H9 (cell line): ENCODE measurements around the gene TSSC4. TPM values are rescaled to one million over a fixed set of nuclear protein-coding genes. Genes with fewer than 3 reads are reported as not detected.

Experiments used
- DNase-seq: peaks from one replicate; pipeline ENCODE4 v3.0.0-alpha.2; 2017
- H2AFZ ChIP-seq: one replicate; pipeline ENCODE4 v1.6.1; 2013; ENCODE audit warnings: mild to moderate bottlenecking, low read length, control low read depth, moderate library complexity
- H2AK5ac ChIP-seq: 2 replicates; pipeline ENCODE4 v1.6.1; 2013; ENCODE audit warnings: low read length, control low read depth, mixed read lengths; ENCODE audit not compliant: insufficient read length
- H2BK120ac ChIP-seq: one replicate; pipeline ENCODE4 v1.6.1; 2013; ENCODE audit warnings: low read depth, mild to moderate bottlenecking, low read length, control low read depth, inconsistent platforms; ENCODE audit not compliant: poor library complexity, severe bottlenecking
- H2BK12ac ChIP-seq: 2 replicates; pipeline ENCODE4 v1.6.1; 2013; ENCODE audit warnings: low read length, control low read depth, mixed read lengths, low read depth; ENCODE audit not compliant: insufficient read length
- H2BK15ac ChIP-seq: 2 replicates; pipeline ENCODE4 v1.6.1; 2013; ENCODE audit warnings: low read depth, low read length, control low read depth
- H2BK20ac ChIP-seq: one replicate; pipeline ENCODE4 v1.6.1; 2013; ENCODE audit warnings: low read depth, mild to moderate bottlenecking, low read length, control low read depth, inconsistent platforms; ENCODE audit not compliant: poor library complexity, severe bottlenecking
- H2BK5ac ChIP-seq: 2 replicates; pipeline ENCODE4 v1.6.1; 2013; ENCODE audit warnings: low read length, control low read depth, mixed read lengths; ENCODE audit not compliant: insufficient read length
- H3K14ac ChIP-seq: 2 replicates; pipeline ENCODE4 v1.6.1; 2013; ENCODE audit warnings: low read length, control low read depth; ENCODE audit not compliant: insufficient read depth
- H3K18ac ChIP-seq: 2 replicates; pipeline ENCODE4 v1.6.1; 2013; ENCODE audit warnings: low read depth, mild to moderate bottlenecking, mixed read lengths, low read length, control low read depth; ENCODE audit not compliant: insufficient read length
- H3K23ac ChIP-seq: 2 replicates; pipeline ENCODE4 v1.6.1; 2013; ENCODE audit warnings: low read length, control low read depth, mixed read lengths, low read depth; ENCODE audit not compliant: insufficient read length
- H3K23me2 ChIP-seq: 2 replicates; pipeline ENCODE4 v1.6.1; 2013; ENCODE audit warnings: low read depth, mild to moderate bottlenecking, mixed read lengths, low read length, control low read depth; ENCODE audit not compliant: insufficient read length, poor library complexity, severe bottlenecking
- H3K27ac ChIP-seq: 2 replicates; pipeline ENCODE4 v1.5.1; 2013; ENCODE audit warnings: low read length, control low read depth, mixed read lengths, low read depth; ENCODE audit not compliant: insufficient read length
- H3K27me3 ChIP-seq: 2 replicates; pipeline ENCODE4 v1.6.1; 2013; ENCODE audit warnings: low read length, control low read depth, inconsistent platforms; ENCODE audit not compliant: insufficient read depth
- H3K4ac ChIP-seq: 2 replicates; pipeline ENCODE4 v1.6.1; 2013; ENCODE audit warnings: low read depth, mild to moderate bottlenecking, control low read depth, inconsistent platforms, low read length, moderate library complexity
- H3K4me1 ChIP-seq: 2 replicates; pipeline ENCODE4 v1.6.1; 2013; ENCODE audit warnings: low read length, control low read depth, inconsistent platforms; ENCODE audit not compliant: insufficient read depth
- H3K4me2 ChIP-seq: 2 replicates; pipeline ENCODE4 v1.6.1; 2013; ENCODE audit warnings: low read length, control low read depth, mixed read lengths; ENCODE audit not compliant: insufficient read length, insufficient read depth
- H3K56ac ChIP-seq: 2 replicates; pipeline ENCODE4 v1.6.1; 2013; ENCODE audit warnings: low read depth, mild to moderate bottlenecking, mixed read lengths, low read length, control low read depth; ENCODE audit not compliant: insufficient read length
- H3K79me1 ChIP-seq: 2 replicates; pipeline ENCODE4 v1.6.1; 2013; ENCODE audit warnings: low read depth, mild to moderate bottlenecking, moderate library complexity, low read length, control low read depth, inconsistent platforms; ENCODE audit not compliant: insufficient read depth, poor library complexity, severe bottlenecking
- H3K79me2 ChIP-seq: 2 replicates; pipeline ENCODE4 v1.6.1; 2013; ENCODE audit warnings: low read length, control low read depth, inconsistent platforms; ENCODE audit not compliant: insufficient read depth
- H3K9ac ChIP-seq: 2 replicates; pipeline ENCODE4 v1.6.1; 2013; ENCODE audit warnings: low read length, control low read depth, mixed read lengths; ENCODE audit not compliant: insufficient read length; ENCODE audit errors: extremely low read depth
- H3K9me3 ChIP-seq: one replicate; pipeline ENCODE4 v1.6.1; 2013; ENCODE audit warnings: low read depth, low read length, inconsistent platforms; ENCODE audit not compliant: control insufficient read depth
- H3T11ph ChIP-seq: one replicate; pipeline ENCODE4 v1.6.1; 2013; ENCODE audit warnings: mild to moderate bottlenecking, low read length, control low read depth, inconsistent platforms
- H4K20me1 ChIP-seq: one replicate; pipeline ENCODE4 v1.6.1; 2013; ENCODE audit not compliant: control insufficient read depth, insufficient read length, insufficient read depth
- H4K5ac ChIP-seq: 2 replicates; pipeline ENCODE4 v1.6.1; 2013; ENCODE audit warnings: low read depth, mild to moderate bottlenecking, mixed read lengths, low read length, control low read depth; ENCODE audit not compliant: insufficient read length
- H4K8ac ChIP-seq: replicated peaks from 2 replicates; pipeline ENCODE4 v1.6.1; 2013; ENCODE audit warnings: low read length, control low read depth, mixed read lengths, low read depth; ENCODE audit not compliant: insufficient read length
- H4K91ac ChIP-seq: 2 replicates; pipeline ENCODE4 v1.6.1; 2013; ENCODE audit warnings: low read depth, mild to moderate bottlenecking, moderate library complexity, mixed read lengths, low read length, control low read depth; ENCODE audit not compliant: insufficient read length
- H3K27ac Mint-ChIP-seq, 3 experiments: 2 replicates in 2 of 3; 3 replicates in 1 of 3; pipeline ENCODE4 v1.8.0; 2020 to 2021; ENCODE audit warnings: mixed read lengths in 3 of 3, mild to moderate bottlenecking in 1 of 3, moderate library complexity in 1 of 3
- H3K27me3 Mint-ChIP-seq: 2 replicates; pipeline ENCODE4 v1.8.0; 2021; ENCODE audit warnings: low read depth, mild to moderate bottlenecking, moderate library complexity, mixed read lengths
- H3K36me3 Mint-ChIP-seq, 3 experiments: 2 replicates in 2 of 3; 3 replicates in 1 of 3; pipeline ENCODE4 v1.8.0; 2020 to 2021; ENCODE audit warnings: low read depth in 3 of 3, mixed read lengths in 3 of 3; ENCODE audit not compliant: insufficient read depth in 1 of 3
- H3K4me1 Mint-ChIP-seq, 2 experiments: 2 replicates each; pipeline ENCODE4 v1.8.0; 2020; ENCODE audit warnings: mixed read lengths in 2 of 2
- H3K4me3 Mint-ChIP-seq, 2 experiments: 2 replicates in 1 of 2; 3 replicates in 1 of 2; pipeline ENCODE4 v1.8.0; 2020 to 2021; ENCODE audit warnings: mild to moderate bottlenecking in 2 of 2, mixed read lengths in 2 of 2, moderate library complexity in 1 of 2
- H3K9me3 Mint-ChIP-seq, 2 experiments: 2 replicates in 1 of 2; 3 replicates in 1 of 2; pipeline ENCODE4 v1.8.0; 2020; ENCODE audit warnings: mild to moderate bottlenecking in 2 of 2, mixed read lengths in 2 of 2, moderate library complexity in 1 of 2
- WGBS: extraction: QIAGEN DNeasy Blood & Tissue Kit; methylation state at CpG from one replicate; pipeline ENCODE4 v1.1.7; 2013; ENCODE audit warnings: missing lambda C conversion rate, low lambda C conversion rate, mixed read lengths; ENCODE audit not compliant: insufficient read length; ENCODE audit errors: extremely low coverage; 5-methylcytosine and 5-hydroxymethylcytosine counted together
- total RNA-seq: library from RNA; stranded (reverse); gene quantifications from 2 replicates; pipeline ENCODE4 v1.2.1, GENCODE V29; 2021
- TF ChIP-seq, protein P1 (sequence below): fragments of 200-600 bp; sonication (generic); conservative IDR thresholded peaks from 3 replicates; pipeline ENCODE4 v1.8.0; 2021; ENCODE audit warnings: antibody characterized with exemption, mild to moderate bottlenecking

TSSC4 gene
- total RNA-seq, 1 experiment from 2014 or later, result 51.0 TPM

DNA sequence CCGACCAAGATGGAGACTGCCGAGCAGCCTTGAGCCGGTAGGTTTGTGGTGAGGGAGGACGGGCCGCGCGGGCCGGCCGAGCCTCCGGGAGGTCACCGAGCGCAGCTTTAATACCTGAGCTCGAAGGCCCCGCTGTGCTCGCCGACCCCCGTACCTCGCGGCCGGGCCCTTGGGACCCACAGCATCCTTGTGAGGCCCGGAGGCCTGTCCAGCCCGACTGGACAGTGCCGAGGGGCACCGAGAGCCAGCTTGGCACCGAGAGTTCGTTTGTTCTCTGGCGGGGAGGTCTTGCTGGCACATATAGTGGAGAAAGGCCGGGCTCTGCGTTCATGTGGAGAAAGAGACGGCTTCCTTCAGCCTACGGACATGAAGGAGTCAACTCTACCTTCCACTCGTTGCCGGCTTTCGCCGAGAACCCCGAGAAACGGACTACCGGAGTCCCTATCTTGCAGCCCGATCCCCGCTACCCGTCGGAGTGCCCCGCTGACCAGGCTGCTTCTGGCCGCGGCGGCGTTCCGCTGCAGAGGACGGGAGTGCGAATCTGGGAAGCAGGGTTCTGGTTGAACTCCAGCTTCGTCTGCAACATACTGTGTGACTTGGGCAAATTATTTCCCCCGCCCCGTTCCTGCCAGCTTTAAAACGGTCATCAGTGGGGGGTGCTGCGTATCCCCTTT lies 349 bp downstream of the TSSC4 start:
- no peak overlapping the region for H2BK12ac ChIP-seq
- TF ChIP-seq, protein P1, sequence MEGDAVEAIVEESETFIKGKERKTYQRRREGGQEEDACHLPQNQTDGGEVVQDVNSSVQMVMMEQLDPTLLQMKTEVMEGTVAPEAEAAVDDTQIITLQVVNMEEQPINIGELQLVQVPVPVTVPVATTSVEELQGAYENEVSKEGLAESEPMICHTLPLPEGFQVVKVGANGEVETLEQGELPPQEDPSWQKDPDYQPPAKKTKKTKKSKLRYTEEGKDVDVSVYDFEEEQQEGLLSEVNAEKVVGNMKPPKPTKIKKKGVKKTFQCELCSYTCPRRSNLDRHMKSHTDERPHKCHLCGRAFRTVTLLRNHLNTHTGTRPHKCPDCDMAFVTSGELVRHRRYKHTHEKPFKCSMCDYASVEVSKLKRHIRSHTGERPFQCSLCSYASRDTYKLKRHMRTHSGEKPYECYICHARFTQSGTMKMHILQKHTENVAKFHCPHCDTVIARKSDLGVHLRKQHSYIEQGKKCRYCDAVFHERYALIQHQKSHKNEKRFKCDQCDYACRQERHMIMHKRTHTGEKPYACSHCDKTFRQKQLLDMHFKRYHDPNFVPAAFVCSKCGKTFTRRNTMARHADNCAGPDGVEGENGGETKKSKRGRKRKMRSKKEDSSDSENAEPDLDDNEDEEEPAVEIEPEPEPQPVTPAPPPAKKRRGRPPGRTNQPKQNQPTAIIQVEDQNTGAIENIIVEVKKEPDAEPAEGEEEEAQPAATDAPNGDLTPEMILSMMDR, result no peak
- no peak overlapping the region for H3K27ac ChIP-seq
- no peaks in the 10 kb centered on the region for H3K79me1 ChIP-seq
- H2BK15ac ChIP-seq, result no peak overlapping the region
- no peaks in the 10 kb centered on the region for H3K9me3 ChIP-seq
- no peak overlapping the region for H4K91ac ChIP-seq
- peak overlapping the region; percentile 73 for H3K4me2 ChIP-seq
- no peaks in the 10 kb centered on the region for H3K79me2 ChIP-seq
- H4K5ac ChIP-seq, result no peak overlapping the region
- peak overlapping the region; percentile 90 for H3K9ac ChIP-seq
- H2BK5ac ChIP-seq, result no peak overlapping the region
- DNase-seq, result no peak
- peaks cover 3 to 8% of the 10 kb centered on the region in 2 experiments for H3K4me1 Mint-ChIP-seq
- H2AFZ ChIP-seq, result no peak overlapping the region
- no peak overlapping the region for H3K56ac ChIP-seq
- peaks cover 13% of the 10 kb centered on the region for H3K23me2 ChIP-seq
- H3K27me3 Mint-ChIP-seq, result no peaks in the 10 kb centered on the region
- H2AK5ac ChIP-seq, result no peak overlapping the region
- H2BK120ac ChIP-seq, result no peak overlapping the region
- no peaks in the 10 kb centered on the region for H3K4me1 ChIP-seq
- H3K4ac ChIP-seq, result no peak overlapping the region
- H3K27me3 ChIP-seq, result no peaks in the 10 kb centered on the region
- H3K14ac ChIP-seq, result peak overlapping the region; percentile 54
- H3T11ph ChIP-seq, result no peak overlapping the region
- no peaks in the 10 kb centered on the region for H4K20me1 ChIP-seq
- H3K4me3 Mint-ChIP-seq, result peak overlapping the region; percentile 81 to 88
- H3K18ac ChIP-seq, result peak overlapping the region; percentile 65
- H3K23ac ChIP-seq, result no peak overlapping the region
- H2BK20ac ChIP-seq, result no peak overlapping the region
- H4K8ac ChIP-seq, result no peak overlapping the region
- no CpG with 5 or more reads among the region's 55 CpGs for WGBS
- peaks cover 4 to 39% (median 25%) of the 10 kb centered on the region in 3 experiments; a peak in 6 of 7 replicates for H3K36me3 Mint-ChIP-seq
- peak overlapping the region in 2 of 3 experiments; percentile 38 to 57; a peak in 2 of 7 replicates for H3K27ac Mint-ChIP-seq
- no peaks in the 10 kb centered on the region for H3K9me3 Mint-ChIP-seq
